Measurements from ENCODE around the gene KCTD21.
"Not testable (repeated sequence)": the region's sequence is repeated elsewhere in the genome, so short reads cannot be mapped to it uniquely, and the experiment has no call there.

The KCTD21 gene

GRCh38 chr11:78179459-78180071 lies 8.9 kb downstream of the KCTD21 start:
- Histone ChIP-seq H3K27ac (replicated peaks) (no peak overlapping the region), H3K27me3 (ENCODE audit: insufficient read depth, poor library complexity, severe bottlenecking) (no peaks in the 10 kb centered on the region), H3K4me3 (replicated peaks; ENCODE audit: insufficient read depth, low read length) (no peak overlapping the region)
- no peak for DNase-seq (ENCODE audit: low read depth in 1 of 2, low spot score in 1 of 2)
- TF ChIP-seq GABPA (IDR thresholded peaks at IDR 0.05; ENCODE audit: low read depth) (no peak), POLR2AphosphoS5 (IDR thresholded peaks at IDR 0.05; ENCODE audit: low read depth) (no peak), REST (IDR thresholded peaks at IDR 0.05; ENCODE audit: insufficient replicate concordance, low read depth) (no peak), SPI1 (IDR thresholded peaks at IDR 0.05; ENCODE audit: borderline replicate concordance, low read depth) (no peak), CTCF (IDR thresholded peaks at IDR 0.05; ENCODE audit: insufficient read depth, low read length) (no peak)

GRCh38 chr11:78177216-78177615 lies 11.2 kb downstream of the KCTD21 start:
- H3K4me3 ChIP-seq (replicated peaks; ENCODE audit: insufficient read depth, low read length) = no peak overlapping the region
- H3K27ac ChIP-seq (replicated peaks) = no peak overlapping the region
- TF ChIP-seq SPI1 (IDR thresholded peaks at IDR 0.05; ENCODE audit: borderline replicate concordance, low read depth) (no peak), REST (IDR thresholded peaks at IDR 0.05; ENCODE audit: insufficient replicate concordance, low read depth) (no peak), CTCF (IDR thresholded peaks at IDR 0.05; ENCODE audit: insufficient read depth, low read length) (no peak), GABPA (IDR thresholded peaks at IDR 0.05; ENCODE audit: low read depth) (no peak), POLR2AphosphoS5 (IDR thresholded peaks at IDR 0.05; ENCODE audit: low read depth) (no peak)
- H3K27me3 ChIP-seq (ENCODE audit: insufficient read depth, poor library complexity, severe bottlenecking) = no peaks in the 10 kb centered on the region
- DNase-seq (ENCODE audit: low read depth in 1 of 2, low spot score in 1 of 2) = no peak

GRCh38 chr11:78176605-78177141 lies 11.8 kb downstream of the KCTD21 start:
- TF ChIP-seq CTCF (IDR thresholded peaks at IDR 0.05; ENCODE audit: insufficient read depth, low read length) (no peak), REST (IDR thresholded peaks at IDR 0.05; ENCODE audit: insufficient replicate concordance, low read depth) (no peak), GABPA (IDR thresholded peaks at IDR 0.05; ENCODE audit: low read depth) (no peak), SPI1 (IDR thresholded peaks at IDR 0.05; ENCODE audit: borderline replicate concordance, low read depth) (no peak)
- no peak for DNase-seq (ENCODE audit: low read depth in 1 of 2, low spot score in 1 of 2)

GRCh38 chr11:78175862-78176261 lies 12.6 kb downstream of the KCTD21 start:
- not testable (repeated sequence) for H3K4me3 ChIP-seq (replicated peaks; ENCODE audit: insufficient read depth, low read length); H3K27me3 ChIP-seq (ENCODE audit: insufficient read depth, poor library complexity, severe bottlenecking); DNase-seq (ENCODE audit: low read depth in 1 of 2, low spot score in 1 of 2); H3K27ac ChIP-seq (replicated peaks)

More at GRCh38 chr11:78176605-78177141, 11.8 kb downstream of the KCTD21 start:
- no peaks in the 10 kb centered on the region for H3K27me3 ChIP-seq (ENCODE audit: insufficient read depth, poor library complexity, severe bottlenecking)
- no peak overlapping the region for H3K4me3 ChIP-seq (replicated peaks; ENCODE audit: insufficient read depth, low read length)
- H3K27ac ChIP-seq (replicated peaks) = no peak overlapping the region
